Measurements from ENCODE around the gene TMEM245.
"Not testable (repeated sequence)": the region's sequence is repeated elsewhere in the genome, so short reads cannot be mapped to it uniquely, and the experiment has no call there.

Gene TMEM245

GRCh38 chr9:109132567-109133021 is 12.8 kb upstream of the TMEM245 start:
- no peak for DNase-seq

GRCh38 chr9:109129470-109130197 is 9.9 kb upstream of the TMEM245 start:
- no peak for DNase-seq

GRCh38 chr9:109126671-109127070 is 6.9 kb upstream of the TMEM245 start:
- DNase-seq = not testable (repeated sequence)

GRCh38 chr9:109124121-109124520 is 4.4 kb upstream of the TMEM245 start:
- DNase-seq = no peak

GRCh38 chr9:109122726-109123621 is 3.2 kb upstream of the TMEM245 start:
- no peak for DNase-seq

- DNase-seq = no peak
These were observed 1.6 kb upstream of the TMEM245 start for GRCh38 chr9:109121232-109121796.

GRCh38 chr9:109120204-109120789 is 550 bp upstream of the TMEM245 start:
- DNase-seq = no peak

- DNase-seq = peak; percentile 23
These were observed 824 bp downstream of the TMEM245 start for GRCh38 chr9:109118808-109119438.

GRCh38 chr9:109117856-109118807 is 1.6 kb downstream of the TMEM245 start:
- DNase-seq = peak; percentile 26

GRCh38 chr9:109115931-109116526 is 3.7 kb downstream of the TMEM245 start:
- DNase-seq = no peak

- no peak for DNase-seq
These were observed 5.1 kb downstream of the TMEM245 start for GRCh38 chr9:109114670-109115069.

GRCh38 chr9:109113892-109114609 is 5.7 kb downstream of the TMEM245 start:
- DNase-seq = no peak

- DNase-seq = no peak
These were observed 6.5 kb downstream of the TMEM245 start for GRCh38 chr9:109113254-109113653.

- DNase-seq = no peak
These were observed 9.3 kb downstream of the TMEM245 start for GRCh38 chr9:109110329-109111021.

- no peak for DNase-seq
These were observed 9.8 kb downstream of the TMEM245 start for GRCh38 chr9:109109967-109110328.

- DNase-seq = no peak
These were observed 11.4 kb downstream of the TMEM245 start for GRCh38 chr9:109108318-109108717.

- DNase-seq = no peak
These were observed 12.1 kb downstream of the TMEM245 start for GRCh38 chr9:109107402-109108240.

- no peak for DNase-seq
These were observed 17.9 kb downstream of the TMEM245 start for GRCh38 chr9:109101810-109102209.

- no peak for DNase-seq
These were observed 18.5 kb downstream of the TMEM245 start for GRCh38 chr9:109101202-109101595.

Measured in NCI-H146 (cell line).